GM12878 (cell line): Measurements from ENCODE around the gene UBE2E3. TPM values are rescaled to one million over a fixed set of nuclear protein-coding genes. Genes with fewer than 3 reads are reported as not detected.

Experiments used
- ATAC-seq: fragments of 200-7000 bp; cut with Tn5 transposase; 3 replicates; pipeline ENCODE4 v1.9.1; 2020; ENCODE audit warnings: mild to moderate bottlenecking, moderate library complexity
- BruUV-seq: library from RNA; stranded (reverse); fragments of 400-500 nt; replicated peaks from 2 replicates; lab custom pipeline; 2021; lab: Mats Ljungman, UMichigan
- CTCF ChIA-PET: fragments of 300-600 bp; sonication (Branson Sonifier 250); formaldehyde crosslinking; extraction: SDS; loops from one replicate; lab custom pipeline; 2021; ENCODE audit warnings: inconsistent platforms; lab: Yijun Ruan, JAX
- POLR2A ChIA-PET: fragments of 350-600 bp; formaldehyde crosslinking; extraction: SDS; loops from one replicate; lab custom pipeline; 2021; ENCODE audit warnings: inconsistent platforms; lab: Charles Lee
- RAD21 ChIA-PET: fragments of 300-600 bp; sonication (Branson Sonifier 250); formaldehyde crosslinking; loops from one replicate; lab custom pipeline; 2023; ENCODE audit warnings: antibody characterized with exemption; ENCODE audit not compliant: unreplicated experiment; lab: Charles Lee
- SMC1A ChIA-PET: fragments of 300-600 bp; sonication (Branson Sonifier 250); formaldehyde crosslinking; loops from one replicate; lab custom pipeline; 2023; ENCODE audit not compliant: unreplicated experiment, uncharacterized antibody; lab: Charles Lee
- DNase-seq: peaks from one replicate; pipeline ENCODE4 v3.0.0-alpha.2; 2011; ENCODE audit warnings: low read depth, low spot score
- FAIRE-seq: peaks from 3 replicates; lab custom pipeline; 2011; peaks lifted over from hg19 to GRCh38; lab: Jason Lieb, UNC
- H2AFZ ChIP-seq: 2 replicates; pipeline ENCODE4 v1.6.0; 2011; ENCODE audit warnings: low read depth, low read length, control low read depth; ENCODE audit not compliant: control insufficient read depth
- H3K27ac ChIP-seq: 2 replicates; pipeline ENCODE4 v1.5.1; 2011; ENCODE audit warnings: control low read depth; ENCODE audit not compliant: control insufficient read depth, insufficient read depth
- H3K27me3 ChIP-seq, 2 experiments: replicated peaks in 1 of 2; 2 replicates each; pipeline versions ENCODE4 v1.6.0 to v1.6.1; 2011; ENCODE audit warnings: low read length in 1 of 2; ENCODE audit not compliant: control insufficient read depth in 2 of 2, insufficient read depth in 2 of 2
- H3K36me3 ChIP-seq, 2 experiments: 2 replicates each; pipeline ENCODE4 v1.5.1; 2011; ENCODE audit warnings: low read length in 1 of 2; ENCODE audit not compliant: control insufficient read depth in 2 of 2, insufficient read depth in 2 of 2
- H3K4me1 ChIP-seq: 2 replicates; pipeline ENCODE4 v1.6.1; 2011; ENCODE audit warnings: mild to moderate bottlenecking, low read length, moderate library complexity, mixed read lengths; ENCODE audit not compliant: control insufficient read depth, insufficient read depth
- H3K4me2 ChIP-seq: 2 replicates; pipeline ENCODE4 v1.6.0; 2011; ENCODE audit warnings: control low read depth; ENCODE audit not compliant: control insufficient read depth, insufficient read depth
- H3K4me3 ChIP-seq: fragments of 200-600 bp; sonication (generic); 2 replicates; pipeline ENCODE4 v1.5.1; 2016
- H3K79me2 ChIP-seq: 2 replicates; pipeline ENCODE4 v1.6.0; 2011; ENCODE audit warnings: low read length; ENCODE audit not compliant: control insufficient read depth, insufficient read depth
- H3K9ac ChIP-seq: 2 replicates; pipeline ENCODE4 v1.8.0; 2011; ENCODE audit warnings: low read length, control low read depth, mixed read lengths; ENCODE audit not compliant: control insufficient read depth, insufficient read depth
- H3K9me3 ChIP-seq: replicated peaks from 3 replicates; pipeline ENCODE4 v1.5.1; 2011; ENCODE audit warnings: mild to moderate bottlenecking, low read length; ENCODE audit not compliant: control insufficient read depth, insufficient read depth
- H4K20me1 ChIP-seq: 2 replicates; pipeline ENCODE4 v1.6.0; 2011; ENCODE audit not compliant: control insufficient read depth, insufficient read depth
- BRCA1 ChIP-seq: IDR thresholded peaks from 2 replicates; pipeline ENCODE4 v1.6.1; 2011; ENCODE audit warnings: low read depth, low read length, improper control_type of control experiment
- IKZF1 ChIP-seq: fragments of 450-650 bp; conservative IDR thresholded peaks from 2 replicates; pipeline ENCODE4 v1.6.1; 2017; ENCODE audit warnings: antibody characterized with exemption, mild to moderate bottlenecking
- KDM1A ChIP-seq: fragments of 200-600 bp; sonication (generic); IDR thresholded peaks from 2 replicates; pipeline ENCODE4 v1.6.1; 2016; ENCODE audit warnings: borderline replicate concordance
- NFIC ChIP-seq: IDR thresholded peaks from 2 replicates; pipeline ENCODE4 v1.6.1; 2012; ENCODE audit warnings: low read depth, mild to moderate bottlenecking, inconsistent platforms, low read length, moderate library complexity
- NR2F1 ChIP-seq: fragments of 450-650 bp; conservative IDR thresholded peaks from 2 replicates; pipeline ENCODE4 v1.6.1; 2017; ENCODE audit warnings: mild to moderate bottlenecking
- SREBF2 ChIP-seq: IDR thresholded peaks from 2 replicates; pipeline ENCODE4 v1.6.1; 2012; ENCODE audit warnings: mild to moderate bottlenecking, low read length
- SUPT20H ChIP-seq: IDR thresholded peaks from 2 replicates; pipeline ENCODE4 v1.6.1; 2011; ENCODE audit warnings: low read depth, mild to moderate bottlenecking, low read length, moderate library complexity, borderline replicate concordance; ENCODE audit not compliant: control insufficient read depth
- TARDBP ChIP-seq: IDR thresholded peaks from 2 replicates; pipeline ENCODE4 v1.6.1; 2016; ENCODE audit warnings: borderline replicate concordance
- ZNF622 ChIP-seq: fragments of 450-650 bp; IDR thresholded peaks from 2 replicates; pipeline ENCODE4 v1.6.1; 2017; ENCODE audit warnings: mild to moderate bottlenecking, inconsistent platforms
- WGBS: methylation state at CpG from one replicate; pipeline ENCODE4 v1.1.6; 2016; ENCODE audit warnings: low lambda C conversion rate; ENCODE audit not compliant: insufficient replicate concordance, insufficient coverage; ENCODE audit errors: missing lambda C conversion rate; 5-methylcytosine and 5-hydroxymethylcytosine counted together
- in situ Hi-C: fragments of 300-500 bp; cut with MboI; formaldehyde crosslinking; loops from 9 replicates; pipeline ENCODE4 v1.14.3; 2018; ENCODE audit warnings: mixed read lengths
- intact Hi-C: fragments of 100-400 bp; cut with micrococcal nuclease; formaldehyde crosslinking; loops from one replicate; pipeline ENCODE4 v1.14.2; 2022; ENCODE audit not compliant: unreplicated experiment
- polyA plus RNA-seq, 11 experiments: library from polyadenylated mRNA; depleted of rRNA in 4 of 11; unstranded in 6 of 11; stranded (reverse) in 5 of 11; fragments of >200 nt; fragmentation: Nextera tagmentation in 4 of 11; fragmentation: Illumina TruSeq in 1 of 11; extraction: Ambion mirVana in 4 of 11; extraction: Trizol in 1 of 11; gene quantifications; 1 replicate in 1 of 11; 2 replicates in 10 of 11; pipeline versions ENCODE4 v1.2.1 to v1.2.3, GENCODE V29; 2011 to 2016; ENCODE audit warnings: inconsistent platforms in 2 of 11, missing spikeins in 2 of 11, low read depth in 1 of 11
- total RNA-seq, 4 experiments: library from RNA; depleted of rRNA in 3 of 4; stranded (reverse); fragments of >200 nt in 3 of 4; fragmentation: Illumina TruSeq in 1 of 4; extraction: Trizol in 1 of 4; gene quantifications; 2 replicates each; pipeline versions ENCODE4 v1.2.1 to v1.2.3, GENCODE V29; 2013 to 2021

Gene UBE2E3
- total and polyA plus RNA-seq, 10 of the 15 experiments (the other 5 are each of a cell fraction or from before 2014, with no cell fraction given): 14.9 to 50.0 (median 26.2) TPM

DNA sequence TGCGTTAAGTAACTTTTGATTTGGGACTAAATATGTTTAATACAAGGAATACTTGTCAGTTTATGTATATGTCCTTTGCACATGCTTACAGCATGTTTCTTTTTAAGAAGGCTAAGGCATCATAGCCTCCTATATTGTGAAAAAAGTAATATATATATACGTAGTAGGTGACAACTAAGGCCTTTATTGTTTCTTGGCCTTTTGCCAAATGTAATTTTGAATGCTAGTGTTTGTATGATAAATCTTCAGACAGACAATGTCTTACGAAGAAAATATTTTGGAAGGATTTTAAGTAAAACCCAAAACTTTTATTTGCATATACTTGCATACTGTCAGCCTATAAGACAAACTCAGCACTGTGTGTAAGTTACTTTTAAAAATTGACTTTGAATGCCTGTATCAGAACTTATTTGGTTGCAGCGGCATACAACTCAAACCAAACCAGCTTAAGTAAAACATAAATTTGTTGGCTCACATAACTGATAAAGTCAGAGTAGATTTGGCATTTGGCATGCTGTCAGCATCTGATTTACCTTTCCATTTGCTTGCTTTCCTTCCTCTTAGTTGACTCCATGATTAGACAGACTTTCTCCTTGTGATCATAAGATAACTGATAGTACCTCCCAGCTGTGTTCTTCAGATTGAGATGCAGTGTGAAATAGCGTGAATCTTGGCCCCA, 24.4 kb downstream of the UBE2E3 start:
- H3K9ac ChIP-seq: no peak overlapping the region
- TF ChIP-seq TARDBP: no peak
- TF ChIP-seq SREBF2: no peak
- no peak for TF ChIP-seq BRCA1
- no peak for TF ChIP-seq ZNF622
- no peak for TF ChIP-seq KDM1A
- no peak for TF ChIP-seq NFIC
- TF ChIP-seq SUPT20H: no peak
- TF ChIP-seq NR2F1: no peak
- no peak for TF ChIP-seq IKZF1
- ChIA-PET CTCF (interaction anchor here (0.9 to 2.0 kb wide), 7 partner anchors 12 to 710 kb away, joined by 3 to 7 read pairs (median 3); no protein-coding TSS in a partner anchor), RAD21 (no interaction called here), POLR2A (no interaction called here), SMC1A (interaction anchor here (0.9 to 2.0 kb wide), 6 partner anchors 8 to 31 kb away, joined by 3 to 12 read pairs (median 4); partner anchors contain the start of gene UBE2E3)
- no peaks in the 10 kb centered on the region for H3K27me3 ChIP-seq
- H4K20me1 ChIP-seq: no peaks in the 10 kb centered on the region
- in situ Hi-C loops (no loop called here), intact Hi-C loops (no loop called here)
- H3K4me2 ChIP-seq: no peak overlapping the region
- DNase-seq (no peak), FAIRE-seq (no peak), ATAC-seq (no peak)
- no peak overlapping the region for H3K27ac ChIP-seq
- H3K4me1 ChIP-seq: no peaks in the 10 kb centered on the region
- WGBS: 97% methylated on average over 5 of the region's 5 CpGs
- H3K9me3 ChIP-seq: no peaks in the 10 kb centered on the region
- H3K79me2 ChIP-seq: no peaks in the 10 kb centered on the region
- BruUV-seq: no TSS peak
- H3K36me3 ChIP-seq: no peaks in the 10 kb centered on the region
- no peak overlapping the region for H2AFZ ChIP-seq
- no peak overlapping the region for H3K4me3 ChIP-seq
